Kidney (tissue), 14 donors: ENCODE measurements around the gene VGLL2. TPM values are rescaled to one million over a fixed set of nuclear protein-coding genes. Genes with fewer than 3 reads are reported as not detected.

Experiments
- DNase-seq, 5 donors: peaks; one replicate each; pipeline ENCODE4 v3.0.0-alpha.2; 2013 to 2020
- FAIRE-seq: peaks from 2 replicates; lab custom pipeline; 2012; peaks lifted over from hg19 to GRCh38; lab: Jason Lieb, UNC
- H3K27ac ChIP-seq, 2 donors: one replicate each; pipeline ENCODE4 v1.7.0; 2013; ENCODE audit warnings: low read depth in 2 of 2, low read length in 2 of 2, inconsistent platforms in 1 of 2
- H3K27me3 ChIP-seq: one replicate; pipeline ENCODE4 v1.7.1; 2013; ENCODE audit warnings: low read length, inconsistent platforms; ENCODE audit not compliant: control insufficient read depth, insufficient read depth
- H3K36me3 ChIP-seq, 3 donors: one replicate each; pipeline versions ENCODE4 v1.7.0 to v1.7.1; 2013; ENCODE audit warnings: low read length in 3 of 3, control low read depth in 1 of 3, inconsistent platforms in 1 of 3; ENCODE audit not compliant: insufficient read depth in 3 of 3, control insufficient read depth in 2 of 3
- H3K4me1 ChIP-seq, 3 donors: one replicate each; pipeline versions ENCODE4 v1.7.0 to v1.7.1; 2013; ENCODE audit warnings: low read length in 3 of 3, inconsistent platforms in 1 of 3, low read depth in 1 of 3; ENCODE audit not compliant: control insufficient read depth in 2 of 3, insufficient read depth in 2 of 3
- H3K4me3 ChIP-seq, 3 donors: one replicate each; pipeline versions ENCODE4 v1.7.0 to v1.8.1; 2013; ENCODE audit warnings: low read length in 3 of 3, control low read depth in 1 of 3, inconsistent platforms in 1 of 3
- H3K9ac ChIP-seq, 3 donors: one replicate each; pipeline versions ENCODE4 v1.7.0 to v1.7.1; 2013; ENCODE audit warnings: low read length in 3 of 3, control low read depth in 1 of 3, inconsistent platforms in 1 of 3
- H3K9me3 ChIP-seq, 3 donors: one replicate each; pipeline versions ENCODE4 v1.7.0 to v1.7.1; 2013; ENCODE audit warnings: low read length in 3 of 3, control low read depth in 1 of 3, inconsistent platforms in 1 of 3; ENCODE audit not compliant: control insufficient read depth in 2 of 3, insufficient read depth in 1 of 3
- intact Hi-C: fragments of 100-400 bp; cut with DNase I; formaldehyde crosslinking; loops from one replicate; pipeline ENCODE4 v1.11.1; 2022
- polyA plus RNA-seq: library from polyadenylated mRNA; stranded (reverse); fragments of 350-450 nt; fragmentation: Illumina TruSeq; extraction: RNeasy Lipid Tissue Mini Kit (QIAGEN cat#74804); gene quantifications from one replicate; pipeline ENCODE4 v1.2.3, GENCODE V29; 2014; ENCODE audit warnings: low read depth, low replicate concordance; ENCODE audit not compliant: insufficient read depth
- total RNA-seq: library from RNA; stranded (reverse); fragmentation: NEBNext Ultra II Directional; extraction: Animal tissue kit (Norgen Biotek cat#: 25700); gene quantifications from one replicate; pipeline ENCODE4 v1.2.1, GENCODE V29; 2021
- TF ChIP-seq, protein P1 (sequence below): IDR thresholded peaks from 3 replicates; pipeline ENCODE4 v1.5.1; 2012; ENCODE audit warnings: mild to moderate bottlenecking, moderate library complexity, borderline replicate concordance; ENCODE audit not compliant: insufficient read depth; ENCODE audit errors: extremely low read depth
- donor health status: control.
- donor health status: control.
- donor health status: control.
- donor health status: control.
- donor health status: control.
- donor health status: DM: yes; HTN: yes; CAD: no.
- donor health status: Normal renal cell carcinoma (clear cell type).

Gene VGLL2
- total and polyA plus RNA-seq, 2 donors from 2014 or later, result not detected

DNA sequence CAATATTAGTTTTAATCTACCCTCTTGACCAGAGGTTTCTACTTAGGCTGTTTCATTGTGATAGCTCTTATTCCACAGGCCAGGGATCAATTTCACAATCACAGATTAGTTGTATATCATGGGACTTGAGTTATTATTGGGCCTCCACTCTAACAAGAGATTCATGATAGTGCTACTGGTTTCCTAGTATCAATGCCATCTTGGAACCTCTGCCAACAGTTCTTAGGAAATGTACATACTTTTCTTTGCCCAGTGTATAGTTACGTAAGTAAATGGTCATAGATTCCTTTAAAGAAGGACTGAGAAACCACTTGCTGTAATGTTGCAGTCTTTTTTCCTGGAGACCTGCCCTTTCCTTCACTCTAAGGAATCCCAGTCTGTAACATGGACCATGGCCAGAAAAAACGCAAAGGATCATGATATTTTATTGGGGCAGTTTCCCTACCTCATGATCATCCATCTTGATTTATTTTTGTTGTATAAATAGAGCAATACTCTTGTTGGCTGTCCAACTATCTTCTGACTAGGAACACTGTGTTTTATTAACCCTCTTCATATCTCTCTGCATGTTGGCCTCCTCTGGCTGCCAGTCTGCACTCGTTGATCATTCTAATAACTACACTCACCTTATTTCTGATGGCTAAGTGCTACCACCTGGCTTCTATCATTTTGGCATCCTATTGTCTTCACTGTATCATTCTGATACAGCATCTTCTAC, 38.0 kb upstream of the VGLL2 start:
- FAIRE-seq, result no peak
- TF ChIP-seq, protein P1, sequence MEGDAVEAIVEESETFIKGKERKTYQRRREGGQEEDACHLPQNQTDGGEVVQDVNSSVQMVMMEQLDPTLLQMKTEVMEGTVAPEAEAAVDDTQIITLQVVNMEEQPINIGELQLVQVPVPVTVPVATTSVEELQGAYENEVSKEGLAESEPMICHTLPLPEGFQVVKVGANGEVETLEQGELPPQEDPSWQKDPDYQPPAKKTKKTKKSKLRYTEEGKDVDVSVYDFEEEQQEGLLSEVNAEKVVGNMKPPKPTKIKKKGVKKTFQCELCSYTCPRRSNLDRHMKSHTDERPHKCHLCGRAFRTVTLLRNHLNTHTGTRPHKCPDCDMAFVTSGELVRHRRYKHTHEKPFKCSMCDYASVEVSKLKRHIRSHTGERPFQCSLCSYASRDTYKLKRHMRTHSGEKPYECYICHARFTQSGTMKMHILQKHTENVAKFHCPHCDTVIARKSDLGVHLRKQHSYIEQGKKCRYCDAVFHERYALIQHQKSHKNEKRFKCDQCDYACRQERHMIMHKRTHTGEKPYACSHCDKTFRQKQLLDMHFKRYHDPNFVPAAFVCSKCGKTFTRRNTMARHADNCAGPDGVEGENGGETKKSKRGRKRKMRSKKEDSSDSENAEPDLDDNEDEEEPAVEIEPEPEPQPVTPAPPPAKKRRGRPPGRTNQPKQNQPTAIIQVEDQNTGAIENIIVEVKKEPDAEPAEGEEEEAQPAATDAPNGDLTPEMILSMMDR, result no peak
- intact Hi-C loops, result no loop called here

DNA sequence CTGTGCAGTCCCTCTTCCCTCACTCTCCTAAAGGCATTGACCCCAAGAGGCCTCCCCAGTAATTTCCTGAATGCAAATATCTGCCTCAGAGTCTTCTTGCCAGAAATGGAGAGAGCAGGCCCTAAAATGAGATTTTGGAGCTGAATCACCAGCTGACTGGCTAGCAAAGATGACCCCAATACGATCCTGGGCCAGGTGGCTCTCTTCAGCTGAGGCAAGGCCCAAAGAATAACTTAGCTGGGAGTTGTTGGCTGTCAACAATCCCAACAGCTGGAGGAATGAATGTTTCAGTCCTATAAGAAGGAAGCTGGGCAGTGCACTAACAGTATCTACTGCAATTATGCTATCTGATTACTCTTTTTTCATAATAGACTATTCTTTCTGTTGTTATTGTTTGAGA, 37.2 kb upstream of the VGLL2 start:
- intact Hi-C loops, result no loop called here
- FAIRE-seq, result no peak
- H3K36me3 ChIP-seq, result no peaks in the 10 kb centered on the region
- H3K27me3 ChIP-seq, result no peaks in the 10 kb centered on the region
- no peaks in the 10 kb centered on the region for H3K4me1 ChIP-seq
- H3K9me3 ChIP-seq, result peaks cover 0 to 4% (median 0%) of the 10 kb centered on the region in 3 donors
- no peak overlapping the region for H3K4me3 ChIP-seq
- H3K27ac ChIP-seq, result no peak overlapping the region
- no peak overlapping the region for H3K9ac ChIP-seq
- peak in 3 of 5 donors; percentile 7 to 54 (median 12) for DNase-seq
- TF ChIP-seq, protein P1, result no peak

More for the DNA sequence above, 38.0 kb upstream of the VGLL2 start:
- Histone ChIP-seq H3K36me3 (no peaks in the 10 kb centered on the region), H3K9me3 (peaks cover 0 to 4% (median 0%) of the 10 kb centered on the region in 3 donors), H3K4me3 (no peak overlapping the region), H3K4me1 (no peaks in the 10 kb centered on the region), H3K27ac (no peak overlapping the region), H3K9ac (no peak overlapping the region), H3K27me3 (no peaks in the 10 kb centered on the region)
- no peak for DNase-seq

DNA sequence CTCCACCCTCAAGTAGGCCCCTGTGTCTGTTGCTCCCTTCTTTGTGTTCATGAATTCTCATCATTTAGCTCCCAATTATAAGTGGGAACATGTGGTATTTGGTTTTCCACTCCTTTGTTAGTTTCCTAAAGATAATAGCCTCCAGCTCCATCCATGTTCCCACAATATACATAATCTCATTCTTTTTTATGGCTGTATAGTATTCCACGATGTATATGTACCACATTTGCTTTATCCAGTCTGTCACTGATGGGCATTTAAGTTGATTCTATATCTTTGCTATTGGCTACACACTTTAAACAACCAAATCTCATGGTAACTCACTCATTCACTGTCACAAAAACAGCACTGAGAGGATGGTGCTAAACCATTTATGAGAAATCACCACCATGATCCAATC, 35.5 kb upstream of the VGLL2 start:
- intact Hi-C loops, result no loop called here
- Histone ChIP-seq H3K4me3 (no peak overlapping the region), H3K9ac (no peak overlapping the region), H3K27me3 (no peaks in the 10 kb centered on the region), H3K9me3 (peaks cover 0 to 4% (median 0%) of the 10 kb centered on the region in 3 donors), H3K4me1 (no peaks in the 10 kb centered on the region), H3K36me3 (no peaks in the 10 kb centered on the region), H3K27ac (no peak overlapping the region)
- FAIRE-seq, result no peak
- TF ChIP-seq, protein P1, result no peak
- DNase-seq, result no peak
